OCI-LY1 (cell line): ENCODE data around the gene FHOD3.

Source experiments
- H2AFZ ChIP-seq: fragments of 200-600 bp; sonication (generic), shearing (Covaris generic); 2 replicates; pipeline ENCODE4 v1.6.0; 2014; ENCODE audit warnings: antibody characterized with exemption, mild to moderate bottlenecking, low read length
- H3F3A ChIP-seq: fragments of 200-600 bp; sonication (generic), shearing (Covaris generic); 2 replicates; pipeline ENCODE4 v1.6.0; 2014; ENCODE audit warnings: mild to moderate bottlenecking, antibody characterized with exemption, low read length, moderate library complexity; ENCODE audit not compliant: insufficient read depth
- H3K27ac ChIP-seq: fragments of 200-600 bp; sonication (generic); 2 replicates; pipeline ENCODE4 v1.5.1; 2014; ENCODE audit warnings: low read length, mixed run types, mild to moderate bottlenecking, low read depth; ENCODE audit not compliant: poor library complexity, severe bottlenecking
- H3K27me3 ChIP-seq: fragments of 200-600 bp; sonication (generic); 2 replicates; pipeline ENCODE4 v1.6.0; 2014; ENCODE audit warnings: antibody characterized with exemption, mild to moderate bottlenecking, low read length, moderate library complexity; ENCODE audit not compliant: insufficient read depth
- H3K36me3 ChIP-seq: fragments of 200-600 bp; sonication (generic); 2 replicates; pipeline ENCODE4 v1.6.1; 2014; ENCODE audit warnings: mild to moderate bottlenecking, antibody characterized with exemption, low read length, moderate library complexity, mixed read lengths; ENCODE audit not compliant: insufficient read depth
- H3K4me1 ChIP-seq: fragments of 200-600 bp; sonication (generic); 2 replicates; pipeline ENCODE4 v1.5.1; 2014; ENCODE audit warnings: mild to moderate bottlenecking, low read length, moderate library complexity; ENCODE audit not compliant: insufficient read depth, severe bottlenecking
- H3K4me2 ChIP-seq: fragments of 200-600 bp; sonication (generic), shearing (Covaris generic); 2 replicates; pipeline ENCODE4 v1.6.1; 2014; ENCODE audit warnings: low read length
- H3K4me3 ChIP-seq: fragments of 200-600 bp; sonication (generic); 2 replicates; pipeline ENCODE4 v1.5.1; 2014; ENCODE audit warnings: low read length, low read depth, mild to moderate bottlenecking, mixed read lengths; ENCODE audit not compliant: poor library complexity, severe bottlenecking
- H3K79me2 ChIP-seq: fragments of 200-600 bp; shearing (Covaris generic); 2 replicates; pipeline ENCODE4 v1.6.1; 2016; ENCODE audit warnings: mixed run types, low read length, mixed read lengths; ENCODE audit not compliant: insufficient read depth
- H3K9ac ChIP-seq: fragments of 200-600 bp; sonication (generic), shearing (Covaris generic); 2 replicates; pipeline ENCODE4 v1.6.1; 2014; ENCODE audit warnings: mild to moderate bottlenecking, low read length, mixed read lengths
- H3K9me2 ChIP-seq: fragments of 200-600 bp; sonication (generic), shearing (Covaris generic); 2 replicates; pipeline ENCODE4 v1.6.1; 2014; ENCODE audit warnings: low read depth, mild to moderate bottlenecking, low read length, mixed read lengths
- H3K9me3 ChIP-seq: fragments of 200-600 bp; shearing (Covaris generic); 2 replicates; pipeline ENCODE4 v1.6.1; 2014; ENCODE audit warnings: low read length, mixed read lengths
- H4K20me1 ChIP-seq: fragments of 200-600 bp; sonication (generic), shearing (Covaris generic); 2 replicates; pipeline ENCODE4 v1.6.0; 2016; ENCODE audit warnings: mild to moderate bottlenecking, low read length; ENCODE audit not compliant: insufficient read depth
- EZH2 ChIP-seq: fragments of 200-600 bp; sonication (generic), shearing (Covaris generic); IDR thresholded peaks from 2 replicates; pipeline ENCODE4 v1.8.0; 2017; ENCODE audit warnings: borderline replicate concordance, mixed run types, mild to moderate bottlenecking, antibody characterized with exemption, low read length, moderate library complexity, mixed read lengths
- TF ChIP-seq, protein P1 (sequence below): fragments of 200-600 bp; sonication (generic), shearing (Covaris generic); IDR thresholded peaks from 2 replicates; pipeline ENCODE4 v1.5.1; 2017; ENCODE audit warnings: mild to moderate bottlenecking, antibody characterized with exemption, low read length, moderate library complexity, mixed read lengths

Gene FHOD3

DNA sequence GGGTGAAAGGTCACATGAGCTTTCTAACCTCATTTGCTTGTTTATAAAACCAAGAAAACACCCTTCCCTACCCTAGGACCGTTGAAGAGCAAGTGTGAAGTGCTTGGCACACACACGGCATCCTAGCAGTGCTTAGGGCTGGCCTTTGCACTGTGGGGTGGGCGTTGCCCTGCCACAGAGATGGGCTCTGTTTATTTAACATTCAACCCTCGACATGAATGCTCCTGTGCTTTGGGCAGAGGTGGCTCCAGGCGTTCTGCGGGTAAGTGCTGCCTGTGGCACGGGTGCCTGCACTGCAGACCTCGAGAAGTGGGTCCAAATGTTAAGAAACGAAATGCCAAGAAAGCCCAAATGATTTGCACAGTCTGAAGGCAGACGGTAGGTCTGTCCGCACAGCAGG lies 170.1 kb downstream of the FHOD3 start:
- TF ChIP-seq, protein P1, sequence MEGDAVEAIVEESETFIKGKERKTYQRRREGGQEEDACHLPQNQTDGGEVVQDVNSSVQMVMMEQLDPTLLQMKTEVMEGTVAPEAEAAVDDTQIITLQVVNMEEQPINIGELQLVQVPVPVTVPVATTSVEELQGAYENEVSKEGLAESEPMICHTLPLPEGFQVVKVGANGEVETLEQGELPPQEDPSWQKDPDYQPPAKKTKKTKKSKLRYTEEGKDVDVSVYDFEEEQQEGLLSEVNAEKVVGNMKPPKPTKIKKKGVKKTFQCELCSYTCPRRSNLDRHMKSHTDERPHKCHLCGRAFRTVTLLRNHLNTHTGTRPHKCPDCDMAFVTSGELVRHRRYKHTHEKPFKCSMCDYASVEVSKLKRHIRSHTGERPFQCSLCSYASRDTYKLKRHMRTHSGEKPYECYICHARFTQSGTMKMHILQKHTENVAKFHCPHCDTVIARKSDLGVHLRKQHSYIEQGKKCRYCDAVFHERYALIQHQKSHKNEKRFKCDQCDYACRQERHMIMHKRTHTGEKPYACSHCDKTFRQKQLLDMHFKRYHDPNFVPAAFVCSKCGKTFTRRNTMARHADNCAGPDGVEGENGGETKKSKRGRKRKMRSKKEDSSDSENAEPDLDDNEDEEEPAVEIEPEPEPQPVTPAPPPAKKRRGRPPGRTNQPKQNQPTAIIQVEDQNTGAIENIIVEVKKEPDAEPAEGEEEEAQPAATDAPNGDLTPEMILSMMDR = no peak
- TF ChIP-seq EZH2 = no peak
- Histone ChIP-seq H3K27ac (no peak overlapping the region), H3K4me3 (no peak overlapping the region), H3K36me3 (no peaks in the 10 kb centered on the region), H3K9me3 (no peaks in the 10 kb centered on the region), H4K20me1 (no peaks in the 10 kb centered on the region), H3K4me1 (no peaks in the 10 kb centered on the region), H3K27me3 (no peaks in the 10 kb centered on the region), H2AFZ (no peak overlapping the region), H3F3A (no peaks in the 10 kb centered on the region), H3K79me2 (no peaks in the 10 kb centered on the region), H3K9ac (no peak overlapping the region), H3K4me2 (no peak overlapping the region), H3K9me2 (no peaks in the 10 kb centered on the region)

DNA sequence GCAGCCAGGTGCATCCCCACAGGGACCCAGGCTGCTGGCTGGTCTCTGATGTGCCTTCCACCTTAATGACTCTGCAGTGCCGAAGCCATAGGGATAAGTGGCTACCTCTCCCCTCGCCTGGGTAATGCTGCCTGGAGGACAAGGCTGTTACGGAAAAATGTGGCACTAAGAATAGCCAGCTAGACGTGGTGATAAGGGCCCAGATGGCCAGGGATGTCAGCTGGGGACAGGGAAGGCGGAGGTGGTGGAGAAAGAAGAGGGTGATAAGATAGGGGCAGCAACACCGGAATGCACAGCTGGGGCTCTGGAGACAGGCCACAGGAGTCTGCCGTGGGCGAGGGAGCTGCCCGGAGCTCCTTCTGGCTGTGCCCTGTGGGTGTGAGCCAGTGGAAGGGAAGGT lies 170.6 kb downstream of the FHOD3 start:
- no peaks in the 10 kb centered on the region for H4K20me1 ChIP-seq
- no peaks in the 10 kb centered on the region for H3F3A ChIP-seq
- TF ChIP-seq EZH2 = no peak
- TF ChIP-seq, protein P1 = no peak
- H3K27me3 ChIP-seq = no peaks in the 10 kb centered on the region
- no peaks in the 10 kb centered on the region for H3K9me2 ChIP-seq
- no peak overlapping the region for H2AFZ ChIP-seq
- H3K9me3 ChIP-seq = no peaks in the 10 kb centered on the region
- no peaks in the 10 kb centered on the region for H3K4me1 ChIP-seq
- H3K27ac ChIP-seq = no peak overlapping the region
- no peak overlapping the region for H3K9ac ChIP-seq
- no peaks in the 10 kb centered on the region for H3K79me2 ChIP-seq
- H3K4me3 ChIP-seq = no peak overlapping the region
- no peaks in the 10 kb centered on the region for H3K36me3 ChIP-seq
- H3K4me2 ChIP-seq = no peak overlapping the region

DNA sequence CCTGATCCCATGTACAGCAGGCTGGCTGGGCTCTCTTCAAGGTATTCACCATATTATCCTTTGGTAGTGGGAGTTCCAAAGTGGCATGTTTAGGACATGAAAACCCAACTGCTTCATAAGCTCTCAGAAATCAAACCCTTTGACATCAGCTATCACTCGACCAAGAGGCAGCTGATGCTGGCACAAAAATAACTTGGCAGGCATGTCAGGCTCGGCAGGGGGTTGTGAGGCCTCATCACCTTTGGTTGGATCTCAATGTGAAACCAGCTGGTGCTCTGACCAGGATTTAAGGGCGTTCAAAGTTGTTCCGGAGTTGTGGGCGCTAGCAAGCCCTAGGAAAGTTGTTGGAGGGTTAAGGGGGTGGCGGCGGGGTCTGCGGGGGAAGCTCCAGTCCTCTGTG lies 171.9 kb downstream of the FHOD3 start:
- Histone ChIP-seq H2AFZ (no peak overlapping the region), H3K9ac (no peak overlapping the region), H3K4me3 (no peak overlapping the region), H3K4me1 (no peaks in the 10 kb centered on the region), H4K20me1 (no peaks in the 10 kb centered on the region), H3F3A (no peaks in the 10 kb centered on the region), H3K27me3 (no peaks in the 10 kb centered on the region), H3K9me2 (no peaks in the 10 kb centered on the region), H3K79me2 (no peaks in the 10 kb centered on the region), H3K36me3 (no peaks in the 10 kb centered on the region), H3K27ac (no peak overlapping the region), H3K9me3 (no peaks in the 10 kb centered on the region), H3K4me2 (no peak overlapping the region)
- TF ChIP-seq, protein P1 = no peak
- TF ChIP-seq EZH2 = no peak
